Spleen (tissue), 7 donors: ENCODE measurements around the gene ESR1.

Experiments used
- CTCF ChIP-seq, 11 experiments: fragments of 200-600 bp in 7 of 11; fragments of 450-650 bp in 4 of 11; sonication (generic) in 4 of 11; IDR thresholded peaks in 8 of 11; conservative IDR thresholded peaks in 3 of 11; 1 replicate in 7 of 11; 2 replicates in 4 of 11; pipeline versions ENCODE4 v1.4.0 to v1.8.0; 2016 to 2021; ENCODE audit warnings: antibody characterized with exemption in 11 of 11, inconsistent platforms in 4 of 11, mild to moderate bottlenecking in 1 of 11
- POLR2A ChIP-seq, 3 donors: fragments of 450-650 bp; IDR thresholded peaks; one replicate each; pipeline ENCODE4 v1.5.1; 2017; ENCODE audit warnings: antibody characterized with exemption in 3 of 3, mild to moderate bottlenecking in 1 of 3
- donor health status: DM: no; HTN: no; CAD: no; lungs with moderate emphysema.
- donor health status: DM: no; HTN: no; CAD: no.
- donor health status: DM: no; HTN: no; CAD: no.

GRCh38 chr6:152034631-152035030 lies 227.1 kb downstream of the ESR1 start:
- TF ChIP-seq POLR2A (IDR thresholded peaks at IDR 0.05) (no peak), CTCF (IDR thresholded peaks at IDR 0.05 in 8 of 11, conservative IDR thresholded peaks at IDR 0.05 in 3 of 11) (no peak)
